HFFc6 (cell line): ENCODE results near the gene INHBA. TPM values are rescaled to one million over a fixed set of nuclear protein-coding genes. Genes with fewer than 3 reads are reported as not detected.

ENCODE experiments used
- DNase-seq: peaks from one replicate; pipeline ENCODE4 v3.0.0-alpha.2; 2018
- H3K27ac Mint-ChIP-seq: 2 replicates; pipeline ENCODE4 v1.8.0; 2020; ENCODE audit warnings: mild to moderate bottlenecking, mixed read lengths
- H3K27me3 Mint-ChIP-seq: 2 replicates; pipeline ENCODE4 v1.8.0; 2021; ENCODE audit warnings: mild to moderate bottlenecking, moderate library complexity, mixed read lengths; ENCODE audit not compliant: insufficient read depth
- H3K36me3 Mint-ChIP-seq: 2 replicates; pipeline ENCODE4 v1.8.0; 2021; ENCODE audit warnings: low read depth, mixed read lengths
- H3K4me1 Mint-ChIP-seq: 2 replicates; pipeline ENCODE4 v1.8.0; 2020; ENCODE audit warnings: low read depth, mixed read lengths
- H3K4me3 Mint-ChIP-seq: 2 replicates; pipeline ENCODE4 v1.8.0; 2020; ENCODE audit warnings: mild to moderate bottlenecking, moderate library complexity, mixed read lengths
- H3K9me3 Mint-ChIP-seq: 2 replicates; pipeline ENCODE4 v1.8.0; 2020; ENCODE audit warnings: mild to moderate bottlenecking, mixed read lengths
- total RNA-seq, 6 experiments: library from RNA; stranded (reverse); fragmentation: NEBNext Ultra II Directional; extraction: Animal tissue kit (Norgen Biotek cat#: 25700); gene quantifications; 2 replicates in 1 of 6; 3 replicates in 5 of 6; pipeline ENCODE4 v1.2.3, GENCODE V29; 2021
- TF ChIP-seq, protein P1 (sequence below): fragments of 200-600 bp; sonication (generic); IDR thresholded peaks from 2 replicates; pipeline ENCODE4 v1.5.0; 2021; ENCODE audit warnings: antibody characterized with exemption, mild to moderate bottlenecking

Gene INHBA
- total RNA-seq, 6 experiments from 2014 or later = 18.1 to 29.9 (median 20.2) TPM

DNA sequence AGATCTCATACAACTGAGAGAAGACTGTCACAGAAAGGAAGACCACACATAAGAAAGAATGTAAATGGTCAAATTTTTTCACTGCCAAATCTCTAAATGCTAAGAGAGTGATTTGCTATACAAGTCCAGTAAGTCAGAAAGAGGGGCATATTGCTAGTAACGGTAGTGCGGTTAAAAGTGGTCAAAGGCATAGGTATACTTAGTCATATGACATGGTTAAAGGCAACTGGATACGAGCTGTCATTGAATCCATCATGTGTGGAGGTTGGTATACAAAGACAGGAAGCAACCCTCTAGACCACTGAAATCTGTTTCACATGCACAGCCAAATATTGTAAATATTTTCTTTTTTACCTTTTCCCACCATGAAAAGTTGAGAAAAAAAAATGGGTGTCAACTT, 4.8 kb downstream of the INHBA start:
- Mint-ChIP-seq H3K9me3 (no peaks in the 10 kb centered on the region), H3K36me3 (peaks cover 6% of the 10 kb centered on the region; the same call in 1 of the 2 replicates), H3K4me3 (peak overlapping the region; percentile 95), H3K27me3 (no peaks in the 10 kb centered on the region; the same call in 1 of the 2 replicates), H3K4me1 (peaks cover 92% of the 10 kb centered on the region), H3K27ac (peak overlapping the region; percentile 94)
- TF ChIP-seq, protein P1, sequence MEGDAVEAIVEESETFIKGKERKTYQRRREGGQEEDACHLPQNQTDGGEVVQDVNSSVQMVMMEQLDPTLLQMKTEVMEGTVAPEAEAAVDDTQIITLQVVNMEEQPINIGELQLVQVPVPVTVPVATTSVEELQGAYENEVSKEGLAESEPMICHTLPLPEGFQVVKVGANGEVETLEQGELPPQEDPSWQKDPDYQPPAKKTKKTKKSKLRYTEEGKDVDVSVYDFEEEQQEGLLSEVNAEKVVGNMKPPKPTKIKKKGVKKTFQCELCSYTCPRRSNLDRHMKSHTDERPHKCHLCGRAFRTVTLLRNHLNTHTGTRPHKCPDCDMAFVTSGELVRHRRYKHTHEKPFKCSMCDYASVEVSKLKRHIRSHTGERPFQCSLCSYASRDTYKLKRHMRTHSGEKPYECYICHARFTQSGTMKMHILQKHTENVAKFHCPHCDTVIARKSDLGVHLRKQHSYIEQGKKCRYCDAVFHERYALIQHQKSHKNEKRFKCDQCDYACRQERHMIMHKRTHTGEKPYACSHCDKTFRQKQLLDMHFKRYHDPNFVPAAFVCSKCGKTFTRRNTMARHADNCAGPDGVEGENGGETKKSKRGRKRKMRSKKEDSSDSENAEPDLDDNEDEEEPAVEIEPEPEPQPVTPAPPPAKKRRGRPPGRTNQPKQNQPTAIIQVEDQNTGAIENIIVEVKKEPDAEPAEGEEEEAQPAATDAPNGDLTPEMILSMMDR = no peak
- DNase-seq = no peak

DNA sequence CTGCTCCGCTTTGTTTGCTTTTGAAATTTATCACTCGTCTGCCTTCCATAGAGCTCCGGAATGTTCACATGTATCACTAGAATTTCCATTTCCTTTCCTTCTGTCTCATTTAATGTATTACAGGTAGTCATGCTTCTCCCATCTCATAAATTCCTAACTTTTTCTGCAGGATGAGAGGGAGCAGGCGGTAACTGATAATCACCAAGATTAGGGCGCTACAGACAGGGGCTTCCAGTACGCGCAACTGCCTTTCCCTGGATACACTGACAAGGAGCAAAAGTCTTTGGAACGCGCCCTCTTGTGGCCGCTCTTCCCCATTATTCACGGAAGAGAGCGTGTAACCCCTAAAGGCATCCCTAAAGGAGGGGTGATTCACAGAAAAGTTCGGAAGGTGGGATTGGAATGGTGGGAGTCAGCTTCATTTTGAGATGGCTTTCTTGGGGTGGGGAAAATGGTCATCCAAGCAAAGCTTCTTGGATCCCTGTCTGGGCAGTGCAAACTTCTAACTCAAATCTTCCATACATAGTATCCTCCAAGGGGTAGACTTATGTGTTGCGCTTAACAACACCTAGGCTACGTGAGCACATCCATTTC, 6.5 kb downstream of the INHBA start:
- TF ChIP-seq, protein P1 = peak; percentile 95
- peak; percentile 66 for DNase-seq
- Mint-ChIP-seq H3K27me3 (no peaks in the 10 kb centered on the region; the same call in 1 of the 2 replicates), H3K36me3 (peaks cover 13% of the 10 kb centered on the region), H3K9me3 (no peaks in the 10 kb centered on the region), H3K27ac (peak overlapping the region; percentile 92), H3K4me1 (peaks cover 88% of the 10 kb centered on the region), H3K4me3 (peak overlapping the region; percentile 90)

- Mint-ChIP-seq H3K27me3 (no peaks in the 10 kb centered on the region; the same call in 1 of the 2 replicates), H3K9me3 (no peaks in the 10 kb centered on the region), H3K27ac (peak overlapping the region; percentile 92), H3K36me3 (peaks cover 17% of the 10 kb centered on the region), H3K4me1 (peaks cover 87% of the 10 kb centered on the region), H3K4me3 (peak overlapping the region; percentile 90)
- no peak for DNase-seq
- TF ChIP-seq, protein P1 = no peak
These were observed 7.1 kb downstream of the INHBA start for GRCh38 chr7:41695661-41696322.

DNA sequence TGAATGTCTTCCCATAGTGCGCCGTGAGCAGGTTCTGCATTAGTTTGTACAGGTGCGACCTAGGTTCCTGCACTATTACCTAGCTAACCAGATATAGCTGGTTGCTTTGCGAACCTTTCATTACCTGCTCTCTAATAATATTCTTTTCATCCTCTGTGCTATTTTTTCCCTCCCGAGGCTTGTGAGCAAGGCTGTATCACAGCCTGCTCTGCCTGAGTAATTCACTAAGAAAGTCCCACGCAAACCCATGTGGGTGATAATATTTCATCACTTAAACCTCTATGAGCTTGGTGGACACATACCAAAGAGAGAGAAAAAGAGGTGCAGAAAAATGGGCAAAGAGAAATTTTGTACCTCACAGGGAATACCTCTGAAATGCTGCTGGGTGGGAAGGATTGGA, 8.4 kb downstream of the INHBA start:
- H3K27me3 Mint-ChIP-seq = no peaks in the 10 kb centered on the region; the same call in 1 of the 2 replicates
- no peaks in the 10 kb centered on the region for H3K9me3 Mint-ChIP-seq
- TF ChIP-seq, protein P1 = no peak
- H3K27ac Mint-ChIP-seq = peak overlapping the region; percentile 4
- H3K36me3 Mint-ChIP-seq = peaks cover 26% of the 10 kb centered on the region
- no peak for DNase-seq
- H3K4me3 Mint-ChIP-seq = peak overlapping the region; percentile 4; the same call in 1 of the 2 replicates
- peaks cover 80% of the 10 kb centered on the region for H3K4me1 Mint-ChIP-seq

- TF ChIP-seq, protein P1 = peak; percentile 79
- H3K9me3 Mint-ChIP-seq = no peaks in the 10 kb centered on the region
- H3K36me3 Mint-ChIP-seq = peaks cover 34% of the 10 kb centered on the region
- no peak overlapping the region for H3K27ac Mint-ChIP-seq
- no peak overlapping the region for H3K4me3 Mint-ChIP-seq
- no peaks in the 10 kb centered on the region; the same call in 1 of the 2 replicates for H3K27me3 Mint-ChIP-seq
- H3K4me1 Mint-ChIP-seq = peaks cover 84% of the 10 kb centered on the region
- DNase-seq = no peak
These were observed 9.5 kb downstream of the INHBA start for GRCh38 chr7:41693150-41693997.
